Germinal center (tissue), 1 donor: ENCODE measurements around the gene JAK3.
A peak's percentile ranks its signal among the peaks of the same experiment; 100 is the strongest.

Experiments used
- DNase-seq: peaks from one replicate; pipeline ENCODE4 v3.0.0; 2012; ENCODE audit warnings: mixed read lengths, low spot score

The JAK3 gene

GRCh38 chr19:17840019-17840418 is 7.8 kb downstream of the JAK3 start:
- DNase-seq = no peak

DNA sequence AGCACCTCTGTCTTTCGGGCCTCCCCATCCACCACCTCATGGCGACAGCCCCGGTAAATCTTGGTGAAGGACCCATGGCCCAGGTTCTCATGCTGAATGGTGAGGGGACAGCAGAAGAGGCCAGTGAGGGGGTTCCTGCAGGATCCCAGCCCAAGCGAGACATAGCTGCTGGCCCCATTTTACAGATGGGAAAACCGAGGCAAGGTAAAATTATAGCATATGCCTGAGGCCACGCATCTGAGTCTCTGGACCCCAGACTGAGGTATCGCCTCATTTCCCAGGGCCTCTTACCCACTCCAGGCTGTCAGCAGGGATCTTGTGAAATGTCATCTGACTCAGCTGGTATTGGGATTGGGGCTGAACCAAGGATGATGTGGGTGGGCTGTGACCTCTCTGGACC is 9.8 kb downstream of the JAK3 start:
- no peak for DNase-seq

- no peak for DNase-seq
Measured at GRCh38 chr19:17836530-17836929, 11.3 kb downstream of the JAK3 start.

DNA sequence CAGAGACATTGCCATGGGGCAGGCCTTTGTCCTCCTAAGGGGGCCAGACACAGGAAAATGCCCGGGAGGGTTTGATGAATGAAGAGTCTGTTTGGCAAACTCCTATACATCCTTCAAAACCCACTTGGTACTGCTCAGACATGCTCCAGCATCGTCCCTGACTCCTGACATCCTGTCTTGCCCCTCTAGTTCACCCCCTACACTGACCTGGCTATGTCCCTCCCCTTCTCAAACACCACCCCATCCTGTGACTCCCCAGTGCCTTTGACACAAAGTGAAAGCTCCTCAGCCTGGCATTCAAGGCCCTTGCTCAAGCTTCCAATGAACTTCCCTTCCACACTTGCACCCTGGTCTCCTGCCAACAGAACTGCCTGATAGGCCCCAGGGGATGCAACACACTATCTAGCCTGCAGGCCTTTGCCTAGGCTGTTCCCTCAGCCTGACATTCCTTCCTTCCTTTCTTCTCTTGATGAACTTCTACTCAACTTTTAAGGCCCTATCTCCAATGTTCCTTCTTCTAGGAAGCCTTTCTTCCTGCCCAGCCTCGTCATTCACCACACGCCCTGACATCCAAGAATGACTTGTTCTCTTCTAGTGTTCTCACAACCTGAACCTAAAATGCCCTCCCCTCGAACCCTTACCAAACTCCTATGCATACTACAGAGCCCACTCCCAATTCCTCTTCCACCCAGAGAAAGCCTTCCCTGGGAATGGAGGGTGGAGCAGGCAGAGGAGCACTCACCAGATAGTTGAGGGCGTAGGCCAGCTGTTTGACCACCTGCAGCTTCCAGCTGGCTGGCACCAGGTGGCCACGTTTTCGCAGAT is 12.4 kb downstream of the JAK3 start:
- DNase-seq = no peak

DNA sequence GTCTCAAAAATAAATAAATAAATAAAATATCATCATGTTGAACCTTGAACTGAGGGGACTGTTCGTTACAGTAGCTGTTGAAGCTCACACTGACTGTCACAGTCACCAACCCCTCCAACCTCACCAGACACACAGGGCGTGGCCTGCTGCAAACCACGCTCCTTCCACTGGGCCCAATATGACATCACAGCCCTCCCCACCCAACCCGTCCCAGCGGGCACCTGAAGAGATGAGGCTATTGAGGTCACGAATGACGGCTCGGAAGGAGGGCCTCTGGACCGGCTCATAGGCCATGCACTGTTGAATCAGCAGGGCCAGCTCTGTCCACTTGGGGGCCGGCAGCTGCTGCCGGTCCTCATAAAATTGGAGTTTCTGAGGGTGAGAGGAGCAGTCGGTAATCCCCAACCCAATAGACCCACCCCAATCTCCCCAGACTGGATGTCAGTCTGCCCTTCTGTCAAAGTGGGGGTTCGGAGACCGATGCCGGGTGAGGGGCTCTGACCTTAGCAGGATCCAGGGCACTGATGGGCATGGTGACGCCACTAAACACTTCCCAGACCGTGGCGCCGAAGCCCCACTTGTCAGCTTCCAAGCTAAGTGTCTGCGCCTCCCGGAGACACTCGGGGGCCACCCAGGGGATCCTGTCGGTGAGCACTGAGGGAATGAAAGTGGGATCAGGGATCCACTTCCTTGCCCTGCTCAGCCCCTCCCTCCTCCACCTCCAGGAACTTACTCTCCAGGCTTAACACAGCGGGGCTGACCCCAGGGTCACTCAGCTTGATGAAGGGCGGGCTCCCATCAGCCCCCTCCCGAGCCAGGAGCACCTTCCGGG is 13.2 kb downstream of the JAK3 start:
- no peak for DNase-seq

DNA sequence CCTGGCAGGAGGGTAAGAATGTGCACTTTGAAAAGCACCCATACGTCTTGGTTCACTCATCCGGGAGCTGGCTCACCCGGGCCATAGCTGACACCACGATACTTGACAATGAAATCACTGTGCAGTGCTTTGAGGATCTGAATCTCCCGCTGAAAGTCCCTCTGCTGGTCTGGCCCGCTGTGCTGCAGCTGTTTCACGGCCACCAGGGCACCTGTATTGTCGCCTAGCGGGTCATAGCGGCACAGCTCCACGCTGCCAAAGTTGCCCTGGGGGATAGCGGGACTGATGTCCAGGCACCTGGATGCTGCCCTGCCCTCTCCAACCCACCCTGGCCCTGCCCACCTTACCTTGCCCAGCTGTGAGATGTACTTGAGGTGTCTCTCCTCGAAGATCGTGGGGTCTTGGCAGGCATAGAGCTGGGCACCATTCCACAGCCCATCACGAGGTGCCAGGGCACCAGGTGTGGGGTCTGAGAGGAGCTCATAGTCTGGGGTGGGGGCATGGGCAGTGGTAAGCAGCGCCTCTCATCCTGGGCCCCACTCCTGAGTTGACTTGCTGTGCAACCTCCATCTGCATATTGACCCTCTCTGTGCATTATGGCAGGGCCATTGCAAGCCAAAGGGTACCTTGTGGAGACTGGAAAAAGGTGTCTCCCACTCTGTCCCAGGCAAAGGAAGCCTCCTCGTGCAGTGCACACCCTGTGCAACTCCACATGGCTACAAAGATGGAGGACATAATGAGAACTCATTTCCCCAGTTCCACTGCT is 15.2 kb downstream of the JAK3 start:
- no peak for DNase-seq

- no peak for DNase-seq
Measured at GRCh38 chr19:17831419-17831888, 16.3 kb downstream of the JAK3 start.

- peak; percentile 62 for DNase-seq
Measured at GRCh38 chr19:17830567-17831418, 17.0 kb downstream of the JAK3 start.

- no peak for DNase-seq
Measured at GRCh38 chr19:17829855-17830566, 17.8 kb downstream of the JAK3 start.

GRCh38 chr19:17826508-17827056 is 21.2 kb downstream of the JAK3 start:
- DNase-seq = no peak

GRCh38 chr19:17824339-17824738 is 23.4 kb downstream of the JAK3 start:
- no peak for DNase-seq

DNA sequence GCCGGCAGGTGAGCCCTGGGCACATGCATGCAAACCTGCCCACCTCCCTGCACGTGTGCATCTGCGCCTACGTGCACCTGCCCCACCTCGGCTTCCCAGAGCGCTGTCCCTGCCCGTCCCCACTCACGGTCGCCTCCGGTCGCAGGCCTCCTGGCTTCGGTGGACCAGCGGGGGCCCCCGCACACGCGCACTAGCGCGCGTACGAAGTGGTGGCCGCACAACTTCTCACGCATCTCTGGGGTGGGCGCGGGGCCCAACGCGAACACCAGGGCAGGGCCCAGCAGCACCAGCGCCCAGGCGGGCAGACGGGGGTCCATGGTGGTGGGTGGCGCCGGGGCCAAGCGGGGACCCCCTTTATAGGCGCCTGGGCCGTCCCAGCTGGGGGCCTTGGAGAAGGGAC is 26.6 kb downstream of the JAK3 start, which contains the start of gene INSL3:
INSL3 (minus strand) TSS at position 330 of the 400 bp plus-strand sequence; CDS start at position 317, 13 bp downstream.
- DNase-seq = no peak

DNA sequence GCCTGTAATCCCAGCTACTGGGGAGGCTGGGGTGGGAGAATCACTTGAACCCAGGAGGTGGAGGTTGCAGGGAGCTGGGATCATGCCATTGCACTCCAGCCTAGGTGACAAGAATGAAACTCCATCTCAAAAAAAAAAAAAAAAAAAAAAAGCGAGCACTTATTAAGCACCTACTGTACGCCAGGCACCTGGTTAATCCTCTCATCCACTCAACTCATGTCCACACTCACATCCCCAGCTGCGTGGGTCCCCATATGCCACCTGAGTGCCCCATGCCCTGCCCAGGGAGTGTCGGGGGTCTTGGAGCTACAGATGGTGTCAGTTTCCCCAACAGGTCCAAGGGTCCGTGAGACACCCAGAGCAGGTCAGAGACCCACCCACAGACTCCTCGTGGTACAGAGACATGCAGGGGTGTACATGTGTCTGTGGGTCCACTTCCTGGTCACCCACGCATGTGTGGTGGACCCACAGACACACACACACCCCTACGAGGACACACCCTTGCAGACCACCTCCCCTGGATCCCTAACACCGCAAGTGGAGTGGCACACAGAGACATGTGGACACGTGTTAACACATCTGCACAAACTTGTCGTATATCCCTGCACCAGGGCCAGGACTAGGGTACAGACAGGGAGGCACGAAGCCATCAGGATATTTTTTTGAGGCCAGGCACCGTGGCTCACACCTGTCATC is 30.0 kb downstream of the JAK3 start:
- no peak for DNase-seq

GRCh38 chr19:17812099-17812498 is 35.7 kb downstream of the JAK3 start:
- no peak for DNase-seq

DNA sequence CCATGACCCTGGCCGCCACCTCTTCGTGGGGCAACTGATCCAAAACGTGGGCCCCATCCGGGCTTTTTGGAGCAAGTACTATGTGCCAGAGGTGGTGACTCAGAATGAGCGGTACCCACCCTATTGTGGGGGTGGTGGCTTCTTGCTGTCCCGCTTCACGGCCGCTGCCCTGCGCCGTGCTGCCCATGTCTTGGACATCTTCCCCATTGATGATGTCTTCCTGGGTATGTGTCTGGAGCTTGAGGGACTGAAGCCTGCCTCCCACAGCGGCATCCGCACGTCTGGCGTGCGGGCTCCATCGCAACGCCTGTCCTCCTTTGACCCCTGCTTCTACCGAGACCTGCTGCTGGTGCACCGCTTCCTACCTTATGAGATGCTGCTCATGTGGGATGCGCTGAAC is 36.1 kb downstream of the JAK3 start:
- no peak for DNase-seq

- no peak for DNase-seq
Measured at GRCh38 chr19:17811103-17811502, 36.7 kb downstream of the JAK3 start.

- no peak for DNase-seq
Measured at GRCh38 chr19:17807731-17808316, 40.0 kb downstream of the JAK3 start.

DNA sequence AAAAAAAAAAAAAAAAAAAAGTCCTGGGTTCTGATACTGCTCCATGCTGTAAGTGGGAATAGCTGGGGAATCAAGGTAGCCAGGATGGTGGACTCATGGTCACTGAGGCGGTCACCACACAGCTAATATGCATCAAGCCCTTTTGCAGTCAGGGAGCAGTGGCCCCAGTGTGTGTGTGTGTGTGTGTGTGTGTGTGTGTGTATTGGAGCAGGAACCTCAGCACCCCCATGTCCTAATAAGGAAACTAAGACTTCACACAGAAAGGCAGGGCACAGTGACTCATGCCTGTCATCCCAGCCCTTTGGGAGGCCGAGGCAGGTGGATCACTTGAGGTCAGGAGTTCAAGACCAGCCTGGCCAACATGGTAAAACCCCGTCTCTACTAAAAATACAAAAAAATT is 40.8 kb downstream of the JAK3 start:
- no peak for DNase-seq

- DNase-seq = no peak
Measured at GRCh38 chr19:17805427-17805826, 42.4 kb downstream of the JAK3 start.
